HepG2 (cell line): ENCODE measurements around the gene WDR35. TPM values are rescaled to one million over a fixed set of nuclear protein-coding genes. Genes with fewer than 3 reads are reported as not detected.

ENCODE experiments used
- CAMTA2 ChIP-seq: sonication (generic); formaldehyde crosslinking; IDR thresholded peaks from 2 replicates; pipeline ENCODE4 v1.4.0; 2020; ENCODE audit warnings: mild to moderate bottlenecking, missing genetic modification reagents, borderline replicate concordance
- CBX2 ChIP-seq, 2 experiments: fragments of 200-600 bp in 1 of 2; sonication (generic); formaldehyde crosslinking in 1 of 2; IDR thresholded peaks; 2 replicates each; pipeline versions ENCODE4 v1.7.0 to v1.8.1; 2018 to 2022; ENCODE audit warnings: low read depth in 2 of 2, low read length in 1 of 2, mild to moderate bottlenecking in 1 of 2, missing genetic modification reagents in 1 of 2
- IKZF4 ChIP-seq: sonication (generic); formaldehyde crosslinking; IDR thresholded peaks from 2 replicates; pipeline ENCODE4 v1.5.1; 2020; ENCODE audit warnings: borderline replicate concordance, mild to moderate bottlenecking, low read depth, missing genetic modification reagents; ENCODE audit errors: not compliant biosample characterization
- JUND ChIP-seq: sonication (generic); formaldehyde crosslinking; IDR thresholded peaks from 2 replicates; pipeline ENCODE4 v1.8.0; 2022; ENCODE audit warnings: mild to moderate bottlenecking, missing genetic modification reagents
- KLF16 ChIP-seq, 2 experiments: sonication (generic) in 1 of 2; formaldehyde crosslinking in 1 of 2; IDR thresholded peaks; 2 replicates each; pipeline versions ENCODE4 v1.6.1 to v1.8.0; 2016 to 2023; ENCODE audit warnings: missing genetic modification reagents in 2 of 2, missing compliant biosample characterization in 1 of 2
- KLF6 ChIP-seq: IDR thresholded peaks from 2 replicates; pipeline ENCODE4 v1.8.0; 2016; ENCODE audit warnings: missing biosample characterization, missing genetic modification reagents
- NCOA5 ChIP-seq: sonication (generic); formaldehyde crosslinking; IDR thresholded peaks from 2 replicates; pipeline ENCODE4 v1.4.0; 2020; ENCODE audit warnings: missing genetic modification reagents
- NFATC3 ChIP-seq: sonication (generic); formaldehyde crosslinking; IDR thresholded peaks from 2 replicates; pipeline ENCODE4 v1.5.1; 2020; ENCODE audit warnings: mild to moderate bottlenecking, missing genetic modification reagents
- PRDM4 ChIP-seq: sonication (generic); formaldehyde crosslinking; IDR thresholded peaks from 2 replicates; pipeline ENCODE4 v1.9.0; 2021; ENCODE audit warnings: missing genetic modification reagents, borderline replicate concordance
- SMC3 ChIP-seq: IDR thresholded peaks from 2 replicates; pipeline ENCODE4 v1.6.1; 2011; ENCODE audit warnings: low read length, improper control_type of control experiment
- SNAPC5 ChIP-seq: sonication (generic); formaldehyde crosslinking; IDR thresholded peaks from 2 replicates; pipeline ENCODE4 v1.8.1; 2023; ENCODE audit warnings: mild to moderate bottlenecking, missing genetic modification reagents, borderline replicate concordance
- SPEN ChIP-seq: sonication (generic); formaldehyde crosslinking; IDR thresholded peaks from 2 replicates; pipeline ENCODE4 v1.5.1; 2020; ENCODE audit warnings: low read depth, mild to moderate bottlenecking, missing genetic modification reagents
- WIZ ChIP-seq: sonication (generic); formaldehyde crosslinking; IDR thresholded peaks from 2 replicates; pipeline ENCODE4 v1.5.1; 2020; ENCODE audit warnings: mild to moderate bottlenecking, missing genetic modification reagents
- ZEB1 ChIP-seq: IDR thresholded peaks from 2 replicates; pipeline ENCODE4 v1.6.1; 2012; ENCODE audit warnings: mild to moderate bottlenecking, low read depth, inconsistent platforms; ENCODE audit not compliant: insufficient replicate concordance
- ZNF138 ChIP-seq: sonication (generic); formaldehyde crosslinking; IDR thresholded peaks from 2 replicates; pipeline ENCODE4 v1.5.0; 2020; ENCODE audit warnings: mild to moderate bottlenecking, low read depth, missing genetic modification reagents
- ZNF382 ChIP-seq: sonication (generic); formaldehyde crosslinking; IDR thresholded peaks from 2 replicates; pipeline ENCODE4 v1.5.0; 2020; ENCODE audit warnings: missing genetic modification reagents, mild to moderate bottlenecking, borderline replicate concordance
- ZNF598 ChIP-seq: sonication (generic); formaldehyde crosslinking; IDR thresholded peaks from 2 replicates; pipeline ENCODE4 v1.5.1; 2020; ENCODE audit warnings: mild to moderate bottlenecking, missing genetic modification reagents, borderline replicate concordance
- ZNF614 ChIP-seq: IDR thresholded peaks from 2 replicates; pipeline ENCODE4 v1.6.1; 2018; ENCODE audit warnings: missing biosample characterization, missing genetic modification reagents, inconsistent platforms, borderline replicate concordance
- ZSCAN31 ChIP-seq: sonication (generic); formaldehyde crosslinking; IDR thresholded peaks from 2 replicates; pipeline ENCODE4 v1.5.0; 2020; ENCODE audit warnings: low read depth, mild to moderate bottlenecking, missing genetic modification reagents
- polyA plus RNA-seq, 8 experiments: library from polyadenylated mRNA; depleted of rRNA in 3 of 8; stranded (reverse) in 7 of 8; unstranded in 1 of 8; fragments of >200 nt; fragmentation: Illumina TruSeq in 4 of 8; extraction: Trizol in 4 of 8; gene quantifications; 2 replicates each; pipeline versions ENCODE4 v1.2.1 to v1.2.3, GENCODE V29; 2011 to 2016; ENCODE audit warnings: low read depth in 4 of 8, missing spikeins in 1 of 8, mixed read lengths in 1 of 8; ENCODE audit not compliant: insufficient read depth in 1 of 8
- total RNA-seq, 5 experiments: library from RNA; depleted of rRNA; stranded (reverse); fragments of >200 nt; fragmentation: Illumina TruSeq; extraction: Trizol; gene quantifications; 2 replicates each; pipeline ENCODE4 v1.2.3, GENCODE V29; 2016; ENCODE audit warnings: low read depth in 1 of 5
- TF ChIP-seq, protein P1 (sequence below): sonication (generic); formaldehyde crosslinking; IDR thresholded peaks from 2 replicates; pipeline ENCODE4 v1.9.0; 2021; ENCODE audit warnings: missing genetic modification reagents, borderline replicate concordance

Gene WDR35
- total and polyA plus RNA-seq, 2 of the 13 experiments (the other 11 are each of a cell fraction or from before 2014, with no cell fraction given): 11.1 to 19.6 TPM

DNA sequence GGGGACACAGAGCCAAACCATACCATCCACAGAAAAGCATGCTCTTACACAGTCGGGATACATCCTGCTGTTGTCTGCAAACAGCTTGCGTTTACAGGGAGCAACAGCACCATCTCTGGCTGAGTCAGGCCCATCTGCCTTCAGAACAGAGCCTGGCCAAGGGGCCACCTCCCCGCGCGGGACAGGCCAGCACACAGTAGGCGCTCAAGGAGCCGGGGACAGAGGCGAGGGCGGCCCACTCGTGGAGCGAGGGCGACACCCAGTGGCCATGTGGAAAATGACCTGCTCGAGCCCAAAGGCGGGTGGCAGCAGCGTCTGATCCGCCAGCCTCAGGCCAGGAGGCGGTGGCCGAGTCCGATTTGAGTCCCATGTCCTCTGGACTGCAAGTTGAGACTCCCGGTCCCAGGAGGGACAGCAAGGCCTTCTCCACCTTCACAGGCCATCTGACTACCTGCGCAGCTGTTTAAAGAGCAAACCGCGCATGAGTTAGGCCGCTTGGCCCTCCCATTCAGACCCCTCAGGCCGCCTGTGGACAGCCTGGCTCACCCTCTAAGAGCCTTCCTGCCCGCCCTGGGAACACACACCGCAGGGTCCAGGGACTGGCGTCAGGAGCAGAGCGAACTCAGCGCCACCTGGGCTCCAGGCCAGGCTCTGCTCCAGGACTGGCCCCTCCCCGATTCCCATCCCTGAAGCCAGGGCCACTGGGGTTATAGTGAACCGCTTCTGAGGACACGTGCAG, 126.4 kb downstream of the WDR35 start (continued):
- TF ChIP-seq PRDM4 (CRISPR knock-in tag) (0 out of 2 replicates have a peak, but pooled peaks have one; percentile 40), ZNF614 (CRISPR knock-in tag) (0 out of 2 replicates have a peak, but pooled peaks have one; percentile 23), ZNF598 (CRISPR knock-in tag) (peak; percentile 77; the same call in 1 of the 2 replicates), ZNF382 (no peak), ZSCAN31 (0 out of 2 replicates have a peak, but pooled peaks have one; percentile 61), NCOA5 (CRISPR knock-in tag) (no peak), IKZF4 (peak; percentile 85), SPEN (peak; percentile 70; the same call in 1 of the 2 replicates), ZNF138 (CRISPR knock-in tag) (no peak), KLF6 (no peak), CBX2 (IDR thresholded peaks at IDR 0.05; ENCODE audit: low read depth, low read length) (no peak), CBX2 (CRISPR knock-in tag; IDR thresholded peaks at IDR 0.05; ENCODE audit: low read depth) (no peak), NFATC3 (CRISPR knock-in tag) (peak; percentile 86; the same call in 1 of the 2 replicates), CAMTA2 (CRISPR knock-in tag) (no peak; the same call in 1 of the 2 replicates), SNAPC5 (CRISPR knock-in tag) (no peak), ZEB1 (no peak), WIZ (CRISPR knock-in tag) (peak; percentile 84; the same call in 1 of the 2 replicates), KLF16 (CRISPR knock-in tag; IDR thresholded peaks at IDR 0.05) (peak in 1 of 2 experiments; percentile 19; a peak in 1 of 4 replicates), JUND (CRISPR knock-in tag) (peak; percentile 50; the same call in 1 of the 2 replicates), SMC3 (peak; percentile 38)
- TF ChIP-seq, protein P1, sequence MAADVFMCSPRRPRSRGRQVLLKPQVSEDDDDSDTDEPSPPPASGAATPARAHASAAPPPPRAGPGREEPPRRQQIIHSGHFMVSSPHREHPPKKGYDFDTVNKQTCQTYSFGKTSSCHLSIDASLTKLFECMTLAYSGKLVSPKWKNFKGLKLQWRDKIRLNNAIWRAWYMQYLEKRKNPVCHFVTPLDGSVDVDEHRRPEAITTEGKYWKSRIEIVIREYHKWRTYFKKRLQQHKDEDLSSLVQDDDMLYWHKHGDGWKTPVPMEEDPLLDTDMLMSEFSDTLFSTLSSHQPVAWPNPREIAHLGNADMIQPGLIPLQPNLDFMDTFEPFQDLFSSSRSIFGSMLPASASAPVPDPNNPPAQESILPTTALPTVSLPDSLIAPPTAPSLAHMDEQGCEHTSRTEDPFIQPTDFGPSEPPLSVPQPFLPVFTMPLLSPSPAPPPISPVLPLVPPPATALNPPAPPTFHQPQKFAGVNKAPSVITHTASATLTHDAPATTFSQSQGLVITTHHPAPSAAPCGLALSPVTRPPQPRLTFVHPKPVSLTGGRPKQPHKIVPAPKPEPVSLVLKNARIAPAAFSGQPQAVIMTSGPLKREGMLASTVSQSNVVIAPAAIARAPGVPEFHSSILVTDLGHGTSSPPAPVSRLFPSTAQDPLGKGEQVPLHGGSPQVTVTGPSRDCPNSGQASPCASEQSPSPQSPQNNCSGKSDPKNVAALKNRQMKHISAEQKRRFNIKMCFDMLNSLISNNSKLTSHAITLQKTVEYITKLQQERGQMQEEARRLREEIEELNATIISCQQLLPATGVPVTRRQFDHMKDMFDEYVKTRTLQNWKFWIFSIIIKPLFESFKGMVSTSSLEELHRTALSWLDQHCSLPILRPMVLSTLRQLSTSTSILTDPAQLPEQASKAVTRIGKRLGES: no peak
